Measurements from ENCODE around the gene SORCS3.

The SORCS3 gene

GRCh38 chr10:105148921-105149320, 507.8 kb downstream of the SORCS3 start:
- no peak overlapping the region for H3K4me3 ChIP-seq (replicated peaks; ENCODE audit: low read depth, low read length)
- TF ChIP-seq, protein P1, sequence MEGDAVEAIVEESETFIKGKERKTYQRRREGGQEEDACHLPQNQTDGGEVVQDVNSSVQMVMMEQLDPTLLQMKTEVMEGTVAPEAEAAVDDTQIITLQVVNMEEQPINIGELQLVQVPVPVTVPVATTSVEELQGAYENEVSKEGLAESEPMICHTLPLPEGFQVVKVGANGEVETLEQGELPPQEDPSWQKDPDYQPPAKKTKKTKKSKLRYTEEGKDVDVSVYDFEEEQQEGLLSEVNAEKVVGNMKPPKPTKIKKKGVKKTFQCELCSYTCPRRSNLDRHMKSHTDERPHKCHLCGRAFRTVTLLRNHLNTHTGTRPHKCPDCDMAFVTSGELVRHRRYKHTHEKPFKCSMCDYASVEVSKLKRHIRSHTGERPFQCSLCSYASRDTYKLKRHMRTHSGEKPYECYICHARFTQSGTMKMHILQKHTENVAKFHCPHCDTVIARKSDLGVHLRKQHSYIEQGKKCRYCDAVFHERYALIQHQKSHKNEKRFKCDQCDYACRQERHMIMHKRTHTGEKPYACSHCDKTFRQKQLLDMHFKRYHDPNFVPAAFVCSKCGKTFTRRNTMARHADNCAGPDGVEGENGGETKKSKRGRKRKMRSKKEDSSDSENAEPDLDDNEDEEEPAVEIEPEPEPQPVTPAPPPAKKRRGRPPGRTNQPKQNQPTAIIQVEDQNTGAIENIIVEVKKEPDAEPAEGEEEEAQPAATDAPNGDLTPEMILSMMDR (IDR thresholded peaks at IDR 0.05; ENCODE audit: low read depth, low read length, missing control alignments): no peak
- DNase-seq (ENCODE audit: extremely low read depth, low read depth): no peak

- no peak for DNase-seq (ENCODE audit: extremely low read depth, low read depth)
- H3K4me3 ChIP-seq (replicated peaks; ENCODE audit: low read depth, low read length): no peak overlapping the region
- TF ChIP-seq, protein P1 (IDR thresholded peaks at IDR 0.05; ENCODE audit: low read depth, low read length, missing control alignments): no peak
Observed at GRCh38 chr10:105149371-105149891, 508.3 kb downstream of the SORCS3 start.

DNA sequence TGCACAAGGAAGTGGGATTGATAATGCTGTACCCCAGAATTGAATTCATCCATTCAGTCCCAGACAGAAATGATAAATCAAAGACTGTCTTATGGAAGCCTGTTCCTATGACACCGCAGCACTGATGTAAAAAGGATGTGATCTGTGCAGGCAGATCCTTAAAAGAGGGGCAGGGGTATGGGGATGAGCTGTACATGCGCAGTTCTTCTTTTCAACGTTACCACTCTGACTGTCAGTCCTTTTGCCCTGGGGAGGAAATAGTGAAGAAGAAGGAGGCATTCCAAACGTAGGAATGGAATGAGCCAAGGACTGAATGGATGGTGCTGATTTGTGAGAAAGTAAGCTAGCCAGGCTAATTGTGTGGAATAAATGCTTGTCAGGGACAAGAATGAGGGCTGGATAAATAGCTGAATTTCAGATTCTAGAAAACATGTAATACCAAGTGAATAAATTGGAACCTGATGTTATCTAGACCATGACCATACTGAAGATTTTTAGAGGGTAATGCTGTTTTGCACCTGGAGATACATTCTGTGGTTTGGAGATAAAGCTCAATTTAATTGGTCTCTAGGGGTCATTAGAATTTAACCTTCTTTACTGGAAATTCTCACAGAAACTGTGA, 509.3 kb downstream of the SORCS3 start:
- H3K4me3 ChIP-seq (replicated peaks; ENCODE audit: low read depth, low read length): no peak overlapping the region
- DNase-seq (ENCODE audit: extremely low read depth, low read depth): no peak
- TF ChIP-seq, protein P1 (IDR thresholded peaks at IDR 0.05; ENCODE audit: low read depth, low read length, missing control alignments): no peak

DNA sequence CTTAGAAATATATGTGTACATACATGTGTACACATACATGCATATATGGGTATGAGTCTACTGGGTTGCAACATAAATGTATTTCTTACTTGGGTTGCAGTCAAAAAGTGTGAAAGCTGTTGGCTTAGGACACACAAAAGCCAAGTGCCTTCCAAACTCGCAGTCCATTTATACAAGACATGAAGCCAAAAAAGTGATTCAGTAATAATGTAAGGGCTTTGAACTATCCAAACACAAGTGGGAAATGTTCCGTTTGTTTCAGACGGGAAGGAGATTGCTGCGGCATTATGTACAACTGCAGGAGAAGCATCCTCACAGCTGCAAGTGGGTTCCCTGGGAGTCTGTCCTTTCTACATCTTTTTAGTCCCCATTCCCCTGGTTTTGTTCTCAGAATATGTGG, 513.6 kb downstream of the SORCS3 start:
- no peak for DNase-seq (ENCODE audit: extremely low read depth, low read depth)
- no peak overlapping the region for H3K4me3 ChIP-seq (replicated peaks; ENCODE audit: low read depth, low read length)
- TF ChIP-seq, protein P1 (IDR thresholded peaks at IDR 0.05; ENCODE audit: low read depth, low read length, missing control alignments): no peak

DNA sequence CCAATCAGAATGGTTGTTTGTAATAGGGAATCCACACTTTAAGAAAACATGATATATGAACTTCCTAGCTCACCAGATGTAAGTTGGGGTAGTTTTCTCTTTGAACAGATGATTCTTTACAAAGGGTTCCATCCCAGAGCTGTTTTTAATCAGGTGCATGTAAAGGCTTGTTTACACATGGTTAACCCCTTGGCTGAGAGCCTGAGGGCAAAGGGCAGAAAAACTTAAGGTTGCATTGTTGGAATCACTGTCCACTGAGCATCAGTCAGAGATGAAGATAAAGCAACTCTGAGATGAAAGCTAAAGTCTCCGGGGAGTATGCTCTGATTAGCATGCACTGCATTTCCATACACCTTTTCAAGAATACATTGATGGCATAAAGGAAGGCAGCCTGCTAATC, 518.2 kb downstream of the SORCS3 start:
- no peak overlapping the region for H3K4me3 ChIP-seq (replicated peaks; ENCODE audit: low read depth, low read length)
- no peak for DNase-seq (ENCODE audit: extremely low read depth, low read depth)
- TF ChIP-seq, protein P1 (IDR thresholded peaks at IDR 0.05; ENCODE audit: low read depth, low read length, missing control alignments): no peak

- TF ChIP-seq, protein P1 (IDR thresholded peaks at IDR 0.05; ENCODE audit: low read depth, low read length, missing control alignments): no peak
- H3K4me3 ChIP-seq (replicated peaks; ENCODE audit: low read depth, low read length): no peak overlapping the region
- DNase-seq (ENCODE audit: extremely low read depth, low read depth): no peak
Observed at GRCh38 chr10:105161149-105161548, 520.1 kb downstream of the SORCS3 start.

- no peak for DNase-seq (ENCODE audit: extremely low read depth, low read depth)
- TF ChIP-seq, protein P1 (IDR thresholded peaks at IDR 0.05; ENCODE audit: low read depth, low read length, missing control alignments): no peak
Observed at GRCh38 chr10:105161767-105162166, 520.7 kb downstream of the SORCS3 start.

More at GRCh38 chr10:105161767-105162166, 520.7 kb downstream of the SORCS3 start:
- H3K4me3 ChIP-seq (replicated peaks; ENCODE audit: low read depth, low read length): no peak overlapping the region

All from HFF-Myc (cell line).